NCI-H524 treated with DMSO at 0.1 percent for 48 hours (cell line): Measurements from ENCODE around the gene CD3E.
"Not testable (repeated sequence)": the region's sequence is repeated elsewhere in the genome, so short reads cannot be mapped to it uniquely, and the experiment has no call there.

Experiments used
- DNase-seq: peaks from one replicate; lab custom pipeline; 2025; lab: John Stamatoyannopoulos, UW

The CD3E gene

DNA sequence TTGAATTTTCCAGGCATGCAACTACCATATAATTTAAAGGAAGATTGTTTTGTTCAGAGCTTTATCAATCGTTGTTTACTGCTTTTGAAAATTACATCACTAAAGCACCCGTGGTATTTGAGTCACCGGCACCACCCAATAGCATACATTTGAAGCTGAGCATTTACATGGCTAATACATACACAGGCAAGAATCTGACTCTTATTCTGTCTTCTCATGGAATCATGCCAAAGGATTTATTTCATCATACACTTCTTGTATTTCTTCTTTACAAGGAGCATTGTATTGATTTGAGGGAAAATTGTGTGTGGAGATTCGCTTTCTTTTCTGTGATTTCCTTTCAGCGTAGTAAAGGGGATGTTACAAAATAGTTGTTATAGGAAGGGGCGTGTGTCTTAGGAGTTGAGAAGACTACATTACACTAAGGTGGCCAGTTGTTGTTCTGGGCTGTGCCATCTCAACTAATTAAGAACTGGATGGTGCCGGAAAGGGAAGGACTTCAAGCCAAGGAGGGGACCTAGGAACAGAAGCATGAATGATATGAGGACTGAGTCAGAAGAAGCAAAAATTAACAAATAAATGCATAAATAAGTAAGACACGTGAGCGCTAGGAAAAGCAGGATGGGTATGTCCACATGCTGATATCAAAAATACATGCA is 12.9 kb upstream of the CD3E start:
- DNase-seq = no peak

DNA sequence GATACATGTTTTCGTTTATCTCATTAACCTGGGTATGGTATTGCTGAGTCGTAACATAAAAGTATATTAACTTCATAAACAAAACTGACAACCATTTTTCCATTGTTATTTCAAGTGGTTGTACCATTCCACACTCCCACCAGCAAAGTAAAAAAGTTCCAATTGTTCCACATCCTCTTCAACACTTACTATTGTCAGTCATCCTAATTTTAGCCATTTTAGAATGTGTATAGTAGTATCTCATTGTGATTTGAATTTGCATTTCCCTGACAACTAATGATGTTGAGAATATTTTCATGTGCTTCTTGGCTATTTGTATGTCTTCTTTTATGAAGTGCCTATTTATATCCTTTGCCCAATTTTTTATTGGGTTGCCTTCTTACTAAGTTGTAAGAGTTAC is 10.5 kb upstream of the CD3E start:
- DNase-seq = no peak

DNA sequence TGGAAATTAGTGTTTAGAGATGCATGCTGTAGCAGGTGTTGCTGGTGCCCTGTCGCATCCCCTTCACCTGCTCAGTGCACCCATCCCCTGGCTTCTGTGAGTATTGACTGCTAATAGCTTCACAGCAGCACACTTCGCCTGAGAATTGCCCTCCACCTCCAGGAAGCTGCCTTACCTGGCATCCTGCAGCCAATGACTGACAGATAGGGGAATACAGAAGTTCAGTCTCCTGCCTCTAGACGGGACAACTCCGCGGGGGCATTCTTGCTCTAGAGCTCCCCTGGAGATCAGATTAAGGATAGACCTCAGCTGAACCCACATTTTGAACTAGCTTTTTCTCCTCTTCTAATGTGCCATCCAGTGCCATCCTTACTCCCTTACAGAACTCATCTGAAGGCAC is 9.3 kb upstream of the CD3E start:
- no peak for DNase-seq

DNA sequence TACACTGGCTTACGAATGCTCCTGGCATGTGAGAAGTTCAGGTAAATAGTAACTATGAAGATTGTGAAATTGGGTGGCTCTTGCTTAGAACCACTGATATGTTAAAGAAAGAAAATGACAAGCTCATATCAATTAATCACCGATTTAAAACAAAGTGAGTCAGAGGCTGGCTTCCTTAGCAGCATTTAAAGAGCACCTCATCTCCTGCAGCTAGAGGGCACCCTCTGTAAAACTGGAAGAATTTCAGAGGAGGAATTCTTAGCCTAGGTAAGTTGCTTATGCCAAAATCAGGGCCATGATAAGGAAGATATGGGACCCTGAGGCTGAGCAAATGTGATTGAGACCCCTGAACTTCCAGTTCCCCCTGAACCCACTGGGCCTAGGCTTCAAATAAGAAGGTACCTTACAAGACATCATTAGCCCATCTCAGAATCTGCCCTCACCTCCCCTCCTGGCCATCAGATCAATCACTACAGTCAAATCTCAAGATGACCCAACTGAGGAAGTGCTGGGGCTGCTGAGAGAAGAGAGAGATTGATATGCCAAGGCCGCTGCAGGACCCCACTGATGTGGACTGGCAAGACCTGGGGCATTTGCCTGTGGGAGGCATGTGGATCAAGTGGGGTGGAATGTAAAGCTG is 8.6 kb upstream of the CD3E start:
- no peak for DNase-seq

DNA sequence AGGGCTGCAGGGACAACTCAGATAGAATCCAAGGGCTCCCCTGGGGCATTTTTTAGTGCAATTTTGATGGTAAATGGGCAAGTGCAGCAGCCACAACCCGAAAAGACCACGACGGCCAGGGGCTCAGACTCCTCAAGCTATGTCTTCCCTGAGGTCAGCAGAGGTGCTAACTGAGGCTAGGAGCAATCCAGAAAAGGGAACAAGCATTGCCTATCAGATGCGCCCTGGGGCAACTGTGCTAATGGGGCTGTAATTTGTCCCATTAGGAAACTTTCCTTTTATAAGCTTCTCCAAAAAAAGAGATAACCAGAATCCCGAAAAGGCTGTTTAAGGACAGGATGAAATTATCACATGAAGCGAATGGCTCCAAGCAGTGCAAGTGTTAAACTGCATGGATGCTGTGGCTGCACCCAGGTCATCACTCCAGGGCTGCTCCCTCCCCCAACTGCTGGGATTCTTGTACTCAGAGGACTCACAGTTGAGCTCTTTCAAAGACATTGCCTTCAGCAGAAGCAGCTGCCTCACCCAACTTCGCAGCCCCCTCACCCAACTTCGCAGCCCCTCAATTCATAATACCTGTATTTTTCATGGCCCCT is 2.8 kb upstream of the CD3E start:
- no peak for DNase-seq

DNA sequence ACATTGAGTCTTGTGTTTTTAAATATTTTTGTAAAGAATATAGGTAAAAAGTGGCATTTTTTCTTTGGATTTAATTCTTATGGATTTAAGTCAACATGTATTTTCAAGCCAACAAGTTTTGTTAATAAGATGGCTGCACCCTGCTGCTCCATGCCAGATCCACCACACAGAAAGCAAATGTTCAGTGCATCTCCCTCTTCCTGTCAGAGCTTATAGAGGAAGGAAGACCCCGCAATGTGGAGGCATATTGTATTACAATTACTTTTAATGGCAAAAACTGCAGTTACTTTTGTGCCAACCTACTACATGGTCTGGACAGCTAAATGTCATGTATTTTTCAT is 333 bp upstream of the CD3E start:
- DNase-seq = no peak

DNA sequence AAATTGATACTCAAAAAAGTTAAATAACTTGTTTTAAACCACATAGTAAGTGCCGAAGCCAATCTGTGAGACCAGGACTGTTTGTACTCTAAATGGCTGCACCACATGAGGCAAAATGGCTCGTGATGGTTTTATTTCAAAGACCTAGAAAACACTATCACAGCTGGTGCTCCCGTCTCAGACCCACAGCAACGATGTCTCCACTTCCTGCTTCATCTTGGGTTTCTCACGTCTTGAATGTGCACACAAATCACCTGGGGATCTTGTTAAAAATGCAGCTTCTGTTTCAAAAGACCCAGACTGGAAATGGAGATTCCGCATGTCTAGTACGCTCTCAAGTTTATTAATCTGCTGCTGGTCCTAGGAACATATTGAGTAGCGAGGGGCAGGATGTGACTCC is 1.2 kb downstream of the CD3E start:
- no peak for DNase-seq

DNA sequence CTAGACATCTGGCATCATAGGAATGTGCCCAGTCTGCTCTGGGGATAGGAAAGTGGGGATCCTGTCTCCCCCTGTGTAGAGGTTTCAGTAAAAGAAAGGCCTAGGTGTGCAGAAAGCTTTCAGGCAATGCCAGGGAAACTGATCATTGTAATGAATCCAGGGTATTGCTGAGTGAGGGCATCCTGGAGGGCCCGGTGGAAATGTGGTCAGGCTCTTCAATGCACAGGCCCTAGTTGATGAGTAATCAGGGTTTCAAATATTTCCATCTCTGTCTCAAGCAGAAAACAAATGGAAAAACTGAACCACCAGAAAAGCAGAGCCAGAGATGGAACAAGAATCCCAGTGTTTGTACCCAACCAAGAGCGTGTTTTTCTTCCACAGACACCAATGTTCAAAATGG is 2.0 kb downstream of the CD3E start:
- no peak for DNase-seq

DNA sequence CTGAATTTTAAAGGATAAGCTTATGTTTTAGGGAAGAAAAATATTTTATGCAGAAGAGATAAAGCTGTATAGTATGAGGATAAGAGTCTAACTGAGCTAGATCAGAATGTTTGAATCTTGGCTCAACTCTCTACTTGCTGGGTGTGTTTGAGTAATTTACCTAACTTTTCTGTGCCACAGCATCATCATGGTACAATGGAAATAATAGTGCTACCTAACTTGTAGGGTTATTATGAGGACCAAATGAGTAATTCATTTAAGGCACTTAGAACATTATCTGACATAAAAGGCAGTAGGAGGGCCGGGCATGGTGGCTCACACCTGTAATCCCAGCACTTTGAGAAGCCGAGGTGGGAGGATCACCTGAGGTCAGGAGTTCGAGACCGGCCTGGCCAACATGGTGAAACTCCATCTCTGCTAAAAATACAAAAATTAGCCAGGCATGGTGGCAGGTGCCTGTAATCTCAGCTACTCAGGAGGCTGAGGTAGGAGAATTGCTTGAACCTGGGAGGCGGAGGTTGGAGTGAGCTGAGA is 4.5 kb downstream of the CD3E start:
- DNase-seq = not testable (repeated sequence)

DNA sequence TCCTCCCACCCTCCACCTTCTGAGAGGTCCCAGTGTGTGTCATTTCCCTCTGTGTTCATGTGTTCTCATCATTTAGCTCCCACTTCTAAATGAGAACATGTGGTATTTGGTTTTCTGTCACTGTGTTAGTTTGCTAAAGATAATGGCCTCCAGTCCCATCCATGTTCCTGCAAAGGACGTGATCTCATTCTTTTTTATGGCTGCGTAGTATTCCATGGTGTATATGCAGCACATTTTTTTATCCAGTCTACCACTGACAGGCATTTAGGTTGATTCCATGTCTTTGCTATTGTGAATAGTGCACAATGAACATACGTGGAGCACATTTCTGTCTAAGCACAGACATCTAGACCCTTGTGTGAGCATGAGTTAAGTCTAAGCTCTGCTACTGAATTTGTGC is 5.7 kb downstream of the CD3E start:
- no peak for DNase-seq

DNA sequence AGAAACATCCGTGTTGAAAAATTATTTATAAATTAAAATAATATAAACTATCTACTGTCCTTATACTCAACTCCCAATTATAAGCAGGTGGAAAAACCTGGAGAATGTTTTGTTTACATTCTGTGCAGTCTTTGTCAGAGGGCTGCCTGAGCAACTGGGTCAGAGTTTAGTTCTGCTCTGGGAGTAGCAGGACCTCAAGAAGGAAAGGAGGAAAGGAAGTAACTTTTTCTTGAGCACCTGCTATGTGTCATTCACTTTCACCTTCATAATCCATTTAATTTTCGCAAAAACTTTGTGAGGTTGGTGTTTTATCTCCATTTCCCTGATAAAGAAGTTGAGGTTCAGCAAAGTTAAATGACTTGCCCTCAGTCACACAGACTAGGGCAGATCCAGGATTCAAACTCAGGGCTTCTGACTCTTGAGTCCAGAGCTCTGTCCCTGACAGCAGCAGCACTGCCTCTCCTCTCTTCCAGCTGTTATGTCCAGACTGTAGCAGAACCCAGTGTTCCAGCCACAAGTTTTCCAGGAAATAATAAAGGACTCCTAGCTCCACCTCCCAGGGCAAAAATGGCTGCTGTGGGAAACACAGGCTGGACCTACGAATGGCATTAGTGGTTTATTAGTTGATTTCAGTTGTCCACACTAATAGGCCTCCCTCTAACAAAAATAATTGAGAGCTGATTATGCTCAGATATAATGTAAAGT is 6.4 kb downstream of the CD3E start:
- no peak for DNase-seq

DNA sequence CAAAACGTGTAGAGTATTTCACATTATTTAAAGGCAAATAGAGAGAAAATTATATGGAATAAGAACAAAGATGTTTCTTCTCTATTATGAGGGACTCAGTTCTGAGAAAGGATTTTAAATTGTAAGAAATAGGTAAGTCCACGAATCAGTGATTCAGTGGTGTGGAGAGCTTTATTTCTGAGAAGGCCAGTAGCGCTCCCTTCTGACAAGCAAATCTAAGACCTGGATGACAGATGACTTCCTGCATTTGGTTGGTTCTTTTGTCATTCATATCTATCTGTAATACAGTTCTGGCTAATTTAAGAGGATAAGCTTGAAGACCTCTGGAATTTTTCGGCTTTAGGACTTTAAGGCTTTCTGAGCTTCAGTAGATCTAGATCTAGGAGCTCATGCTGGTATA is 7.0 kb downstream of the CD3E start:
- DNase-seq = no peak

DNA sequence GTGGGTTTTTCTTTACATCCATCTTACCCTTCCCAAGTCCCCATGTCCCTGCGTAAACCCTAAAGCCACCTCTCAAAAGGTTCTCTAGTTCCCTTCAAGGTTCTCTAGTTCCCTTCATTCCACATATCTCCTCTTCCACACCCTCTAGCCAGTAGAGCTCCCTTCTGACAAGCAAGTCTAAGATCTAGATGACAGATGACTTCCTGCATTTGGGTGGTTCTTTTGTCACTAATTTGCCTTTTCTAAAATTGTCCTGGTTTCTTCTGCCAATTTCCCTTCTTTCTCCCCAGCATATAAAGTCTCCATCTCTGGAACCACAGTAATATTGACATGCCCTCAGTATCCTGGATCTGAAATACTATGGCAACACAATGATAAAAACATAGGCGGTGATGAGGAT is 7.8 kb downstream of the CD3E start:
- no peak for DNase-seq

DNA sequence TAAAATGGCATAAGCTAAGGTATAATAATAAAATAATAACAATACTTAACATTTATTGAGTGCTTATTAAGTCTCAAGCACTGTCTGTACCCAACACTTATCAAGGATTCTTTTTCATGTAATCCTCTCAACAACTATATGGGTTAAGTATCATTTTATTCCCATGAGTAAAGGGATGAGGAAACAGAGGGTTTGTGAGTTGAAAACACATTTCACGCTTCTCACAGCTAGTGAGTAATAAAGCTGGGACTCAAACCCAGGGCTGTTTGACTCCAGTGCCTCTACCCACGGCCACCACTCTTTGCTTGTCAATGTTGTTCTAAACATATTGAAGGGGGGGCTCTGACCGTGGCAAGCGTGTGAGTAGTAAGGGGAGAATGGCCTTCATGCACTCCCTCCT is 8.7 kb downstream of the CD3E start:
- peak; percentile 71 for DNase-seq

DNA sequence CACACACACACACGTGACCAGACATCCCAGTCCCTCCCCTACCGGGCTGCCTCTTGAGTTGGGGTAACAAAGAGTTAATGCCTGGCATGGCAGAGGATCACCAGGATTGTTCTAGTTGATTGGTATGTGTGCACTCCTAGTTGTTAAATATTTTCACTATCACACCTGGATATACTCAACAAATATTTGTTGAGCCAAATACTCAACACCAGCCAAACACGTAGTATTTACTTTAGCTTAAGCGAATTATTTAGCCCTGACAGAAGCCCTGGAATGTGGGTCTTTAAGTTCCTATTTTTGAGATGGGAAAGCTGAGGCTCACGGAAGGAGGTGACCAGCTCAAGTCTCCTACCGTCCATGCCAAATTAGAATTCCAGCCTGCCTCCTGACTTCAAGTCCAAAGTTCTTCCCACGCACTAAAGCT is 10.5 kb downstream of the CD3E start:
- DNase-seq = no peak

DNA sequence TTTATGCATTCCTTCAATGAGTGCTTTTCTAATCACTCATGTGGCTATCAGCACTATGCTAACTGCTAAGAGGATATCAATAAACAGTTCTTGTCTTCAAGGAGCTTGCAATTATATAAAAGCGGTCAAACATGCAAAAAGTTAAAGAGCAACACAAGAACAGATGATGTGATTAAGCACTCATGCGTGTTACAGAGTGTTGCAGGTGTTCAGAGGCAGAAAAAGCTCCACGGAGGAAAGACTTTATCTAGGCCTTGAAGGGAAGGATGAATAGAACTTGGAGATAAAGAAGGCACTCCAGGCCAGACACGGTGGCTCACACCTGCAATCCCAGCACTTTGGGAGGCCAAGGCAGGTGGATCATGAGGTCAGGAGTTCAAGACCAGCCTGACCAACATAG is 13.6 kb downstream of the CD3E start:
- DNase-seq = no peak

DNA sequence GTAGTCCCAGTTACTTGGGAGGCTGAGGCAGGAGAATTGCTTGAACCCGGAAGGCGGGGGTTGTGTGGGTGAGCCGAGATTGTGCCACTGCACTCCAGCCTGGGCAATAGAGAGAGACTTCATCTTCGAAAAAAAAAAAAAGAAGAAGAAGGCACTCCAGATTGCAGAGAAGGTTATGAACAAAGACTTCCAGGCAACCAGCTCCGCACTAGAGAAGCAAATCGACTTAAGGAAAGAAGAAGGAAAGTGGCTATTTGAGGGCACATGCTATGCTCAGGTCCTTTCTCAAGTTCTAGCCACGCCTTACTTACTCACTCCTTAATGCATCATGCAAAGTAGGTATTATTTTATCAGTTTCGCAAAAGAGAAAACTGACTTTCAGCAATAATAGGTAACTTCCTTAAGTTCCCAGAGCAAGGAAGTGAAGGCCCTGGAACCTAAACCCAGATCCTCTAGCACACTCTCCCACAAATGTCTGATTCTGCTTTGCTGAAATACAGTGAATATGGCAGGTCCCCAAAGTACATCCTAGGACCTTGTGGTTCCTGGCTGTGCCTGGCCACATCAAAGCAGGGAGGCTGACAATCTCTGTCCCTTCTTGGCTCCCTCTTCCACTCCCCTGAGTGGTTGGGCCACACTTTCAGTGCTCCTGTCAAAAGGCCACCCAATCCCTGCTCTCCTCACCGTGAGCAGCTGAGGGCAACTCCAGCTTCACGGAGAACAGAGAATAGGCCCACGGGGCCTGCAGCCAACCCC is 14.2 kb downstream of the CD3E start:
- DNase-seq = no peak

DNA sequence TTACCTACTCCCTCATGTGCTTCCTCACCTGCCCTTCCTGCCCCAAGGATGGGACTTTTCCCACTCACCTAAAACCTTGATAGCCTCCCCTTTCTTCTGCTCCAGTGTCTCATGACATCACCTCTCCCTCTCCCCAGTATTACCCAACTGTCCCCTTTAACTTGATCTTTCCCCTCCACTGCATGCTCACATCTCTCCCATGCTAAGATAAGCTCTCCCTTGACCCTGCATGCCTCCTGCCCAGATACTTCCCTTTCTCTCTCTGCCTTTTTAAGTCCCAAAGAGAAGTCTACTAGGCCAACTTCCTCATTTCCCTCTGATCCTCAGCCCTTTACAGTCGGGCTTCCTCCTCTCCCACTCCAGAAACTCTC is 14.8 kb downstream of the CD3E start:
- no peak for DNase-seq

DNA sequence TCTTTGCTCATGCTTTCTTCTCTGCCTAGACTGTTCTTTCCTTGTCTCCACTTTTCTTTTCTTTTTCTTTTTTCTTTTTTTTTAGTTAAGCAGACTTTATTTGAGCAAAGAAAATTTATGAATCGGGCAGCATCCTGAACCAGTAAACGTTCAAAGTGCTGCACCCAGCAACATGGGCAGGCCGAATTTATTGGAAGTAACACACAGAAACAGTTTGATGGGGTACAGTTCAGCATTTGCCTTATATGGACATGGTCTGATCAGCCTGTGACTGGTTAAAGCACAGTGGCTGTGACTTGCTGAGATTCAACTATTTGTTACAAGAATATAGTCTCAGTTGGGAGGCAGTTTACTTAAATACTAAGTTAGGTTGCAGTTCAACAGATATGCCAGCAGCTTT is 16.0 kb downstream of the CD3E start:
- no peak for DNase-seq

DNA sequence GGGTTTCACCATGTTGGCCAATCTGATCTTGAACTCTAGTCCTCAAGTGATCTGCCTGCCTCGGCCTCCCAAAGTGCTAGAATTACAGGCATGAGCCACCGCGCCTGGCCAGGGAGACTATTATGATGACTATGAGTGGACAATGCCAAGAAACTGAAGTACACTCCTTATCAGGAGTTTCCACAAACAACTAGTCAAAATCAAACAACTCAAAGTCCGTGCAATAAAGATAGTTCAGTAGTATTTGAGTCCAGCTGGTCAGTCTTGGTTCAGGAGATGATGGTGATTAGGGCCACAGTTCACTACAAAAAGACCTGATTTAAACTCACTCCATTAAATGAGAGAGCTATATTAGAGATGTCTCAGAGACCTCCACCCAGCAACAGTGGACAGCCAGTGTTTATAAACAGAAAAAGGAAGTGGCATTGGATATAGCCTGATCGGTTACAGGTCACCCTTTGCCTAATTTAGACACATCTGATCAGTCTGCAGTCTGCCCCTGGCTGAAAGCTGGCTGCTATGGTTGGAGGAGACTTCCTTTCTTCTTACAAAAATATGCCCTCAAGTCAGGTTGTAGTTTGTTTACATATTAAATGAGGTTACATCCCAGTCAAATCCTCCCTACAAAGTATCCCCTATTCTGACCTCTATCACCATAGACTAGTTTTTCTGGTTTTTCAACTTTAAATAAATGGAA is 17.0 kb downstream of the CD3E start:
- no peak for DNase-seq

DNA sequence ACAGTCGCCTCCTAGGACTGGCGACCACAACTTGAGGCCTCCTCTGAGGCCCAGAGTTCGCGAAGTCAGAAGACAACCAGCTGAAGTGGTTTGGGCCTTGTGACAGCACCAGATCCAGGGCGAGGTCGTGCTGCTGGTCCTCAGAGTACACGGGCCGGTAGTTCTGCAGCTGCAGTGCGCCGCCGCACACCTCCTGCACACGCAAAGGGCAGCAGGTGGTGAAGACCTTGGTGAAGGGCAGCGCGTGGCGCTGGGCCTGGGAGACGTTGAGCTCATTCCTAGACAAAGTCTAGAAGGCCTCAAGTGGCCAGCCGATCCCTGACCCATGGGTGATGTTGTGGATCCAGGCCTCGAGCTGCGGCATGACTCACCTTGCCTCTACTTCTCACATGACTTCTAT is 18.2 kb downstream of the CD3E start:
- DNase-seq = no peak

DNA sequence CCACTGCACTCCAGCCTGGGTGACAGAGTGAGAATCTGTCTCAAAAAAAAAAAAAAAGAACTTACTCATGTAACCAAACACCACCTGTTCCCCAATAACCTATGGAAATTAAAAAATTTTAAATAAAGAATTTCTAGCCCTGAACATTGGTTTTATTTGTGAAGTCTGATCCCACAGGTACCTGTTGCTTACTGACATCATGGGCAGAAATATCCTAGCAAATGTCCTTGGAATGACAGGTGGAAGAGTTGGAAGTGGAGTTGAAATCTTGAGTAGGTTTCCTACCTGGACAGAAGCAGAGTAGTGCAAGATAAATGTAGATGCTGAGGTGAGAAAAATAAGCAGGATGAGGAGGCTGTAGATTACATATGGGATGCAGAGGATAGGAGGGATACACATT is 20.8 kb downstream of the CD3E start:
- no peak for DNase-seq
